ENCODE results near the gene MYOCOS.

DNA sequence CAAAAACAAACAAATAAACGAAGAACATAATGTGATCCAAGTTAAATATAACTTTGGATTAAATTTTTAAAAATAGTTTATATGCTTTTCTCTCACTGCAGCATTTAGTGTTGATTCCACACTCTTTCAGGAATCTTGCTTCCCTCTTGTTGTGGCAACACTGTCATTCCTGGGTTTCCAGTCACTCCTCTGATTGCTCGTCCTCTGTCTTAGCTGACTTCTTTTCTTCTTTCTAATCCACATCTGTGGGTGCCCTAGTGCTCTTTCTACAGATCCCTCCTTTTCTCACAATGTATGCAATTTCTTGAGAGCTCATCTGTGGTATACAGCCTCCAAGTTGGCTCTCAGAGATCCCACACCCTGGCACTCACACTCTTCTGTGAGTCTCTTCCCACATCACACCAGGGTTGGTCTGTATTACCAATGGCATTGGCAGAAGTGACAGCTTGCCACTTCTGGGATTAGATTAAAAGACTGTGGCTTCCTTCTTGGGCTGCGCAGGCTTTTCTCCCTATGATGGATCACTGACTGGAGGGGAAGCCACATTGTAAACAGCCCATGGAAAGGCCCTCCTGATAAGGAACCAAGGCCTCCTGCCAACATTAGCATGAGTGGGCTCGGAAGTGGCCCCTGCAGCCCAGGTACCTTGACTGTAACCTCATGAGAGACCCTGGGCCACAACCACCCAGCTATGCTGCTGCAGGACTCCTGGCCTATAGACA is 42.0 kb downstream of the MYOCOS start:
- TF ChIP-seq, protein P1, sequence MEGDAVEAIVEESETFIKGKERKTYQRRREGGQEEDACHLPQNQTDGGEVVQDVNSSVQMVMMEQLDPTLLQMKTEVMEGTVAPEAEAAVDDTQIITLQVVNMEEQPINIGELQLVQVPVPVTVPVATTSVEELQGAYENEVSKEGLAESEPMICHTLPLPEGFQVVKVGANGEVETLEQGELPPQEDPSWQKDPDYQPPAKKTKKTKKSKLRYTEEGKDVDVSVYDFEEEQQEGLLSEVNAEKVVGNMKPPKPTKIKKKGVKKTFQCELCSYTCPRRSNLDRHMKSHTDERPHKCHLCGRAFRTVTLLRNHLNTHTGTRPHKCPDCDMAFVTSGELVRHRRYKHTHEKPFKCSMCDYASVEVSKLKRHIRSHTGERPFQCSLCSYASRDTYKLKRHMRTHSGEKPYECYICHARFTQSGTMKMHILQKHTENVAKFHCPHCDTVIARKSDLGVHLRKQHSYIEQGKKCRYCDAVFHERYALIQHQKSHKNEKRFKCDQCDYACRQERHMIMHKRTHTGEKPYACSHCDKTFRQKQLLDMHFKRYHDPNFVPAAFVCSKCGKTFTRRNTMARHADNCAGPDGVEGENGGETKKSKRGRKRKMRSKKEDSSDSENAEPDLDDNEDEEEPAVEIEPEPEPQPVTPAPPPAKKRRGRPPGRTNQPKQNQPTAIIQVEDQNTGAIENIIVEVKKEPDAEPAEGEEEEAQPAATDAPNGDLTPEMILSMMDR (IDR thresholded peaks at IDR 0.05), result no peak
- TF ChIP-seq POLR2A (IDR thresholded peaks at IDR 0.05), result no peak
